Measurements from ENCODE around the gene INSR. TPM values are rescaled to one million over a fixed set of nuclear protein-coding genes. Genes with fewer than 3 reads are reported as not detected.

The INSR gene
- polyA plus RNA-seq, 2 of the 4 experiments (the other 2 are of a cell fraction) = 1.8 to 3.3 TPM

- no peak overlapping the region for H3K27ac ChIP-seq
- no peak overlapping the region for H3K4me3 ChIP-seq
- POLR2A ChIA-PET = no interaction called here
- H3K9me3 ChIP-seq = peaks cover 7% of the 10 kb centered on the region; the same call in 1 of the 3 replicates
- H3K4me1 ChIP-seq = peaks cover 7% of the 10 kb centered on the region
- no peak for ATAC-seq
- CTCF ChIA-PET = interaction anchor here (1.0 kb wide), 1 partner anchor 224 kb away, joined by 3 read pairs; no protein-coding TSS in a partner anchor
- no peak for FAIRE-seq
- WGBS (ENCODE audit: missing lambda C conversion rate) = 79% methylated on average over 1 of the region's 1 CpG
- no peak for DNase-seq (ENCODE audit: low read depth in 1 of 2, low spot score in 1 of 2)
- TF ChIP-seq USF2 (IDR thresholded peaks at IDR 0.05) (no peak), BCL3 (IDR thresholded peaks at IDR 0.05) (no peak), KDM1A (IDR thresholded peaks at IDR 0.05; ENCODE audit: low read depth) (no peak), NPAS2 (CRISPR knock-in tag; IDR thresholded peaks at IDR 0.05; ENCODE audit: borderline replicate concordance) (no peak), MAZ (IDR thresholded peaks at IDR 0.05; ENCODE audit: borderline replicate concordance, low read depth, low read length) (no peak)
- H3K4me2 ChIP-seq = no peak overlapping the region
Measured at GRCh38 chr19:7130043-7130442, 164.2 kb downstream of the INSR start.

GRCh38 chr19:7126132-7126531 lies 168.1 kb downstream of the INSR start:
- no CpG with 5 or more reads among the region's 3 CpGs for WGBS (ENCODE audit: missing lambda C conversion rate)
- ChIA-PET CTCF (interaction anchor here (1.1 to 1.4 kb wide), 3 partner anchors 9 to 255 kb away, joined by 5 to 6 read pairs (median 5); no protein-coding TSS in a partner anchor), POLR2A (no interaction called here)
- Histone ChIP-seq H3K4me1 (no peaks in the 10 kb centered on the region), H3K4me3 (no peak overlapping the region), H3K9me3 (peaks cover 7% of the 10 kb centered on the region; the same call in 1 of the 3 replicates), H3K4me2 (no peak overlapping the region), H3K27ac (no peak overlapping the region)
- ATAC-seq = no peak
- FAIRE-seq = no peak
- TF ChIP-seq ZSCAN20 (CRISPR knock-in tag; IDR thresholded peaks at IDR 0.05) (no peak), CTCF (IDR thresholded peaks at IDR 0.05) (no peak), EP300 (IDR thresholded peaks at IDR 0.05) (no peak), E2F6 (IDR thresholded peaks at IDR 0.05; ENCODE audit: borderline replicate concordance, low read depth) (no peak), NR3C1 (IDR thresholded peaks at IDR 0.05) (no peak), ZNF302 (CRISPR knock-in tag; IDR thresholded peaks at IDR 0.05) (no peak)
- no peak for DNase-seq (ENCODE audit: low read depth in 1 of 2, low spot score in 1 of 2)

GRCh38 chr19:7125221-7125620 lies 169.0 kb downstream of the INSR start:
- POLR2A ChIA-PET = no interaction called here
- H3K4me2 ChIP-seq = no peak overlapping the region
- CTCF ChIA-PET = no interaction called here
- H3K27ac ChIP-seq = no peak overlapping the region
- 90% methylated on average over 15 of the region's 16 CpGs for WGBS (ENCODE audit: missing lambda C conversion rate)
- H3K4me1 ChIP-seq = no peaks in the 10 kb centered on the region
- TF ChIP-seq POLR2A (IDR thresholded peaks at IDR 0.05; ENCODE audit: low read length) (no peak), HOXA7 (CRISPR knock-in tag; IDR thresholded peaks at IDR 0.05) (no peak), ZNF302 (CRISPR knock-in tag; IDR thresholded peaks at IDR 0.05) (no peak), ELK1 (IDR thresholded peaks at IDR 0.05; ENCODE audit: low read depth, low read length) (no peak), USF2 (IDR thresholded peaks at IDR 0.05) (no peak), KDM1A (IDR thresholded peaks at IDR 0.05; ENCODE audit: low read depth) (no peak)
- H3K9me3 ChIP-seq = peaks cover 7% of the 10 kb centered on the region; the same call in 1 of the 3 replicates
- DNase-seq (ENCODE audit: low read depth in 1 of 2, low spot score in 1 of 2) (no peak), FAIRE-seq (no peak), ATAC-seq (no peak)
- H3K4me3 ChIP-seq = no peak overlapping the region

All from A549 (cell line).